Muscle of back (tissue), 13 donors: Measurements from ENCODE around the gene BEND6. TPM values are rescaled to one million over a fixed set of nuclear protein-coding genes. Genes with fewer than 3 reads are reported as not detected.
A peak's percentile ranks its signal among the peaks of the same experiment; 100 is the strongest.

Experiments
- DNase-seq, 3 donors: peaks; one replicate each; pipeline versions ENCODE4 v3.0.0 to v3.0.0-alpha.2; 2013
- long read RNA-seq, 9 donors: transcript quantifications; one replicate each; lab custom pipeline, GENCODE V29; 2026
- polyA plus RNA-seq, 10 donors: library from polyadenylated mRNA; unstranded; fragments of 120-200 nt; gene quantifications; one replicate each; pipeline ENCODE4 v1.2.1, GENCODE V29; 2013; ENCODE audit not compliant: insufficient read length in 10 of 10

BEND6 gene, protein sequence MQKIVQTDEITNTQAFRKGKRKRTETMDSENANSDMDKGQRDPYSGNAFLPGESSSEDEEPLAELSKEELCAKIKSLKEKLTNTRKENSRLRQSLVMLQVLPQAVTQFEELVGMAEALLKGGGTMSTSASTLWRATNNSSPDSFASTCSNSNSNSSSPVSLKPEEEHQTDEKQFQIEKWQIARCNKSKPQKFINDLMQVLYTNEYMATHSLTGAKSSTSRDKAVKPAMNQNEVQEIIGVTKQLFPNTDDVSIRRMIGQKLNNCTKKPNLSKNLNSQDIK
- polyA plus RNA-seq: 1 to 10 TPM in 3 of 10 donors, under 1 TPM in 7; 0.43 to 1.8 (median 0.64) TPM
- long read RNA-seq, donor 1: 0 reads
- long read RNA-seq, donor 2: 0 reads
- long read RNA-seq, donor 3: 0 reads
- long read RNA-seq, donor 4: 0 reads
- long read RNA-seq, donor 5: 0 reads
- long read RNA-seq, donor 6: 0 reads
- long read RNA-seq, donor 7: 0 reads
- long read RNA-seq, donor 8: 0 reads
- long read RNA-seq, donor 9: 0 reads

DNA sequence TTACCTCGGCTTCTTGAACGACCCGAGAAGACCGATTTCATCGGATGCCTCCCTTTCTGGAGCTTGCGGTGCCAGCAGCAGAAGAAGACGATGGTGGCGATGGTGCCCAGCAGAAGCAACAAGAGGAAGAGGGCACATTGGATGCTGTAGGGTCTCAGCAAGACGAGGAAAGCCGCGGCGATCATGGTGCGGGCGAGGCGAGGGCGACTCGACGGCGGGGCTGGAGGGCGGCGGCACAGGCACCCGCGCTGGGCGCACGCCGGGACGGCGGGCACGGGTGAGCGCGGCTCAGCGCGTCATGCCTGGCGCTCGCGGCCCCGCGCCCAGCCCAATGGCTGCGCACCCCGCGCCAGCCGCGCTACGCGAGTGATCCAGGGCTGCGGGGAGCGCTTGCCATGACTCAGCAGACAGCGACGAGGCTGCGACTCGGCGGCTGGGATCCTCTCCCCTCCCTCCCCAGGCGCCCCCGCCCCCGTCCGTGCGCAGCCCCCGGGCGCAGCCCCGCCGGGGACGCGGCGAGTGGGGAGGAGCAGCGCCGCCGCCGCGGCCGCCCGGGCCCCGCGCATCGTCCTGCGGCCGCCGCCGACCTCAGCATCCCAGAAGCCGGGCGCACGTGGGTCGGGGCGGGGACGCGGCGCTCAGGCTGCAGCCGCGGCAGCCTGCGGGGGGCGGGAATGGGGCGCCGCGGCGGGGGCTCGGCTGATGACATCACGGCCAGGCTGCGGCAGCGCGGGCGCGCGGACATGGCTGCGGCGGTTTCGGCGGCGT, at the start of gene BEND6:
BEND6 (plus strand) TSS at position 705 of the 768 bp plus-strand sequence. CDS start 26,704 bp downstream, outside the sequence.
- peak; percentile 55 to 81 (median 68) for DNase-seq

DNA sequence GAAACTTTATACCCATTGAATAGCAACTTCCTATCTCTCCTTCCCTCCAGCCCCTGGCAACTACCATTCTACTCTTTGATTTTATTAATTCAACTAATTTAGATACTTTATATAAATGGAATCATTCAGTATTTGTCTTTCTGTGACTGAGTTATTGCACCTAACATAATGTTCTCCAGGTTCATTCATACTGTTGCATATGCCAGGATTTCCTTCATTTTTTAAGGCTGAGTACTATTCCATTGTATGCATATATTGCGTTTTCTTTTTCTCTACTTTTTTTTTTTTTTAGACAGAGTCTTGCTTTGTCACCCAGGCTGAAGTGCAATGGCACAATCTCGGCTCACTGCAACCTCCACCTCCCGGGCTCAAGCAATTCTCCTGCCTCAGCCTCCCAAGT, 49.5 kb upstream of the BEND6 start:
- DNase-seq: no peak

DNA sequence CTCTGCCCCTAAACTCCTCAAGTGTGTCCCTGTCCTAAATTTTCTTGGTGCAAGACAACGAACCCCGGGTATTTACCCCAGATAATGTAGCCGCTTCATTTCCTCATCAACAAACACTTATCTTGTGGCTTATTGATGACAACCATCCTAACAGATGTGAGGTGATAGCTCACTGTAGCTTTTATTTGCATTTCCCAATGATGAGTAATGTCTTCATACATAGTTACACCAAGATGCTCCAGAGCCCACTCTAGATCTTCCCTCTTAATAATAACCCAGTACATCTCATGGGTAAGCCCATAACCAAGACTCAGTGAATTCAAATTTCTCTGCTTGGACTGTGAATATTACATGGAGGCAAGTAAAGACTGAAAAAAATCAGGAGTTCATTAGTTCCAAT, 48.2 kb upstream of the BEND6 start:
- DNase-seq: no peak

DNA sequence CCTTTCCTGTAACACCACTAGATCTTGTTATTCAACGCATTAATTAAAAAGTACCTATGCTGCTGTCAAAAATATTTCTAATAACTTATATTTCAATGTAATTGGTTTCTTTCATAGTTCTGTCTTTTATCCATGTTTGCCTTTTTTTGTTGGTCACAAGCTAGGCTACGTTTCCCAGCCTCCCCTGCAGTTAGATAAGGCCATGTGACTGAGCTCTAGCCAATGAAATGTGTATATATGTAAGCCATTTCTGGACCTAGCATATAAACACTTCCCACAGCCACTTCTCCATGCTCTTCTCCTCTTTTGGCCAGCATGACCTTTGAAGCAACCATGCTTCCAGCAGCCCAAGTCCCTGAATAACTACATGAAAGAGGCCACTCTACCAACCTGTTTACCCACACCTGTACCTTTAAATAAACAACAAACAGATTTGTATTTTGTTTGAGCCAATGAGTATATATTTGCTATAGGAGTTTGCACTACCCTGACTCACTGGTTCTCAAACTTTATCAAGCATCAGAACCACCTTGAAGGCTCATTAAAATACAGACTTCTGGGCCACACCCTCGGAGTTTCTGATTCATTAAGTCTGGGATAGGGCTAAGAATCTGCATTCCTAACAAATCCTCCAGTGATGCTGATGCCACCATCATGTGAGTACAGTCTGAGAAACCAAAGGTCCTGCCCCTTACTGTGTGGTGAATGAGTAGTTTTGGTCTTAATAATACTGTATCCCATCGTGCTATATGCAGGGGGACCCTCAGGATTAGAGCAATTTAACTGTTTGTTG, 45.6 kb upstream of the BEND6 start:
- no peak for DNase-seq

DNA sequence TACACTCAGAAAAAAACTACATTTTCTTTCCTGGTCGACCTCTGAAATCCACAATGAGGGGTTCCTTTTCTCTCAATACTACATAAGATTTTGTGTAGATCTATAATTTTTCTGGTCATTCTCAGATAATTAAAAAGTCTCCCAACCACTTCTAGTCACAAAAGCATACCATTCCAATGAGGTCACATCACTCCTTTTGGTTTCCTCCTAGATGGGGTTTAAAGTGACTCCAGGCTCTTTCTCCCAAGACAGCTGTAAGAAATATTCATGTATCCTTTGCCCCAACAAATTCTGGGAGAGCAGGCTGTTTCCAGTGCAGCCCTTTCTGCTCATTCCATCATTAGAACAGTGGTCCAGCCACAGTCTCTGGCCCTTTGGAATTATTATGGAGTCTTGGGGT, 43.1 kb upstream of the BEND6 start:
- peak in 1 of 3 donors; percentile 70 for DNase-seq

DNA sequence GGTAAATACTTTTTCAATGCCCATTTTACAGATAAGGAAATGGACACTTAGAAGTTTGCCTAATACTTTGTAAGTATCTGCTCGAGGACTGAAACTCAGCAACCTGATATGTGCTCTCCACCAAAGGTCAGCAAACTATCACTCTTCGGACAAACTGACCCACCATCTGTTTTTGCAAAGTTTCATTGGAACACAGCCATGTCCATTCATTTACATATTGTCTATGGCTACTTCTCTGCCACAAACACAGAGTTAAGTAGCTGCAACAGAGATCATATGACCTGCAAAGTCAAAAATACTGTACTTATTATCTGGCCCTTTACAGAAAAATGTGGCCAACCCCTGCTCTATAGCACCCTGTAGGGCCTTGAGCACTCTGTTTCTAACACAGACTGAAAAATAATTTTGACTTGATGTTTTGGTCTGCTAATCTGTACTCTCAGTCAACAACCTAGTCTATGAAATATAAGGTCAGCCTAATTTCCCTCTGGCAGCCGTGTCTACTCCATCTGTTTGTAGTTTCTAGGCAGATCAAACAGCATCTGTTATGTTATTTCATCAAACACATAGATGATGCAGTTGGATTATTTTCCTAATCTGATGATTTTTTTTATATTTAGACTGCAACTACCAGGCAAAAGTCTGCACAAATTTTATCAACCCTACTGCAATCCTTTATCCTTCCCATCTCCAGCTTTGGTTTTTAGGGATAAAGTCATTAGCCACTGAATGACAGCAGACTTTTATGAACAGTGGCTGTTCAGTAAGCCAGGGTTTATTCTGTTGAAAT, 41.4 kb upstream of the BEND6 start:
- no peak for DNase-seq

DNA sequence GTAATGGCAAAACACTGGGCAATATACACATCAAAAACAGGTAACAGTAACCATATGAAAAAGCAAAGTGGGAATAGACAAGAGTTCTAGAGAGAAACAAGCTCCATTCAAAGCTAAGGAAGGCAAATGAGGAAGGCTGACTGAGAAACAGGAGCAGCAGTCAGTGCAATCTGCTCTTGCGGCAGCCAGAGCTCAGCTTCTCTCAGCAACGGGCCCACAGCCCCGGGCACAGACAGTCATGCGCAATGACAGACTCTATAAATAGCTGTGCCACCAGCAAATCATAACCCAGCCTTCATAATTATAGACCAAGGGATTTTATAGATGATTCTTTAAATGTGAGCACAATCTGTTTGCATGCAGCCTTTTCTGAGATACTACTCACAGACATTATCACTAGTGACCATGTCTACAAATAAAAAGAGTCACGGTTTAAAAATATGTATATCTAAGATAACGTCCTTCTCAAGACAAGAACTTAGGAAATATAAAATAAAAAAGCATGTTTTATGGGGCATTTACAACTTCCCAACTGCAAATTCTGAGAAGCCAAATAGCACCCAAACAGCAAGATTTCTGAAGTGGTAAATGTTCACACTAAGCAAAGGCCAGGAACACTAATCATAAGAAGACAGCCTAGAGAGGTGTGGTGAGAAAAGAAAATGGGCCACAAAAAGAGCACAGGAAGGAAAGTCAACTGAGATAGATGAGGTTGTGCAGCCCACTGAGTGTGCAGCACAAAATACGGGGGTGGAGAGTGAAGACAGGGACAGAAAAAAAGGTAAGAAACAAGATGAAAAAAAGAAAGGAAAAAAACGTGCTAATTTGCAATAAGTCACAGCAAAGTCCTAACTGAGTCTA, 39.9 kb upstream of the BEND6 start:
- DNase-seq: no peak

DNA sequence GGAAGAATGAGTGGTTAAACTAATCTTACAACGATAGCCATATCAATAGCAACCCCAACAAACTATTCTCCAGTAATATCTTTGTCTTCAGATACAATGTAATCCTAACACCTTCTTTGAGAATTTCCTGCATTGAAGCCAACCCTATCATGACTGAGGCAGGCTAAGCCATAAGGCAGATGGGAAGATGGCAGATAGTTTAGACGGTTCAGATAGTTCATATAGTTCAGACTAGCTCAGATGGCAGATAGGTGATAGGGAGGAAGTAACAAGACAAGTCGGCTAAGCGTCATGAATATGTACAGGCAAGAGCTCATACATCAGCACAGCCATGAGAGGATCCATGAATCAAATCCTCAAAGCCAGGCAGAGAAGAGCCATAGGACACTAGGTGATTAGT, 39.1 kb upstream of the BEND6 start:
- no peak for DNase-seq

DNA sequence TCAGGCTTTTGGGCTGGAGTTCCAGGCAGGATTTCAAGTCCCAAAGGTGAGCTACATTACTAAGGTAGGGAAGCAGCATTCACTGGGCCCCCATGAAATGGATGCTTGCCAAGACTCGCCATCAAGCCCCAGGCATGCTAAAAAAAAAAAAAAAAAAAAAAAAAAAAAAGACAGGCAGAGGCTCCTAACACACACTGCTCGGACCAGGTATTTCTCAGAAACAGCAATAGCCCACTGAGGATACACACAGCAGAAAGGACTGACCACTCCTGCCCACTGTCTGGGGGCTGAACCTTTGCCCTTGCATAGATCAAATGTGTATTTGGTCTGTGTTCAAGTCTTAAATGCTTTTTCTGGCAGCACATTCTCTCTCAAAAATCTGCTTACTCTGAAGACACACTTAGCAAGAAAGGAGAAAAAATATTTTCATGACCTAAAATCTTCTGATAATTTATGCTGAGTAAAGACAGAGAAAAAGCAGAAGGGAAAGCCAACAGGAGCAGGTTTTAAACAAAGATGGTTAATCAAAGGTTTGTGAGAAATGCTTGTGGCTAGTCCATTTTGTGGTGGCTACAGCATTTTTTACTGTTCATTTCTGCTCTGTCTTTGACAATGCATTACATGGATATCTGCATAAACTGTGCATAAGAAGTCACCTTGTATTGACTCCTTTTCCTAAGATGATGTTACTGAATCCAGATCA, 37.9 kb upstream of the BEND6 start:
- DNase-seq: no peak

DNA sequence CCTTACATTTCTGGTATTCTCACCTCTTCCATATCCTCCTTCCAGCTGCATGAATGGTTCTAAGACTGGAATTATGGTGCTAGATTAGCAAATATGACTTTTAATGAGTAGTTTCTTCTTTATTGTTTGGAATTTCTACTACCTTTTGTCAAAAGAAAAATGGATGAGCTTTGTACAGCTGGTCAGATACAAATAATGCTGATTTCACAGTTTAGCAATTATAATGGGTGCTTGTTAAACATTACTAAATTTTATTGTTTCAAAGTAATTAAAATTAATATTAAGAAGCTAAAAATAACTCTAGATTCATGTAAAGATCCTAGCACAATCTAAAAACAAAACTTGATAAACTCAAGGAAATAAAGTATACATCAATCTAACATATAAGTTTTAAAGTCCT, 32.3 kb upstream of the BEND6 start:
- no peak for DNase-seq

DNA sequence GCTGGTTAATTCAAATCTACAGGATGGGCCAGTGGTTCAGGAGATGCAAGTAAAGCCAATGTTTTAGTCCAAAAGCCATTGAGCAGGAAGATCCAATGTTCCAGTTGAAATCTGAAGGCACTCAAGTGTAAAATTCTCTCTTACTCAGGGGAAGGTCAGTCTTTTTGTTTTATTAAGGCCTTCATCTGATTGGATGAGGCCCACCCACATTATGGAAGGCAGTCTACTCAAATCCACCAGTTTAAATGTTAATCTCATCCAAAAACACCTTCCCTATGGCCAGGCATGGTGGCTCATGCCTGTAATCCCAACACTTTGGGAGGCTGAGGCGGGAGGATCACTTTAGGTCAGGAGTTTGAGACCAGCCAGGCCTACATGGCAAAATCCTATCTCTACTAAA, 31.3 kb upstream of the BEND6 start:
- no peak for DNase-seq

DNA sequence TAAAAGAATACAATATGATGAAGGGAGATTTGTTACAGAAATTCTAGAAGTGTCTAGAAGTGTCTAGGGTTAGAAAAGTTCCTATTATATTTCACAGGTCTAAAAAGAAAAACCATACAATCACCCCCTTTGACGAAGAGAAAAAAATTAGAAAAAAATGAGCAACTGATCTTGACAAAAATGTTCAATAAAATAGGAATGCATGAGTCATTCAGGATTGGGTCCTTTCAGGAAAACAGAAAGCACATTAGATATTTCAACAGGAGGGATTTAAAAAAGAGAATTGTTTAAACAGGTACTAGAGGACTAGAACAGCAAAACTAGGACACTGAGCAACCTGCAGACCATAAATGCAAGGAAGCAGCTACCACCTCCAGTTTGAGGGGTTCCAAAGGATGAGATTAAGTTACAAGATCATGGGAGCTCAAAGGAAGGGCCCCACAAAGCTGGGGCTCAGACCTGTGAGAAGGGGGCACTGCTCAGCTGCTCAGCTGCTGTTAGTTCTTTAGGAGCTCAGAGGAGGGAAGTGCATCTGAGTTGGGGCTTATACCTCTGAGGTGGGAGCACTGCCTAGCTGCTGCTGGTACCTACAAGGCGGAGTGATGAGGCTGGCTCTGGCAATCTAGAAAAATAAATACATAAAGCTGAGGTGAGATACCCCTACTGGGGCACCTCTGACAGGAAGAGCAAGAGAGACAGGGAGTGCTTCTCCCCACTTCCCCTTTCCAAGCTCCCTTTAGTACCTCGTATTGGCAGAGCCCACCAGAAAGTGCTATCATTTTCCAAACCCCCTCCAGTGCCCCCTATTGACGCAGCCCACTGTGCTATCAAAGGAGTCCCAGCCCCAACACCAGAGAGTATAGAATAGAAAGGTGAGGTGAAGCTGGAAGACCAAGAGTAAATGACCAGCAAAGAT, 27.1 kb upstream of the BEND6 start:
- no peak for DNase-seq

DNA sequence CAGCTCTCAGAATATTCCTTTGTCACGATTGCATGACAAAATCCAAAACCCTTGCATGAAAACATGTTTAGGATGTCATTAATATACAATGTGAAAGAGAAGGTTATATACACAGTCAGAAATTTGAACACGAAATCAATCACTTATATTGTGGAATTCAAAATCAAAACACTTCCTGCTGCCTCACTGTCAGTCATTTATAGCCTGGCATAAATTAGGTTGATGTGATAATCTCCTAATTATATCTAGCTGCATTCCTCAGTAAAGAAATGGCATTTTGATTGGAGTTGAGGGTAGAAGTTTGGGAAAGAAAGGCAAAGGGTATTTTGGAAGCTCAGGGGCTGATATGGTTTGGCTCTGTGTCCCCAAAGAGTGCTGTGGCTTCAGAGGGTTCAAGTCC, 24.1 kb upstream of the BEND6 start:
- no peak for DNase-seq

DNA sequence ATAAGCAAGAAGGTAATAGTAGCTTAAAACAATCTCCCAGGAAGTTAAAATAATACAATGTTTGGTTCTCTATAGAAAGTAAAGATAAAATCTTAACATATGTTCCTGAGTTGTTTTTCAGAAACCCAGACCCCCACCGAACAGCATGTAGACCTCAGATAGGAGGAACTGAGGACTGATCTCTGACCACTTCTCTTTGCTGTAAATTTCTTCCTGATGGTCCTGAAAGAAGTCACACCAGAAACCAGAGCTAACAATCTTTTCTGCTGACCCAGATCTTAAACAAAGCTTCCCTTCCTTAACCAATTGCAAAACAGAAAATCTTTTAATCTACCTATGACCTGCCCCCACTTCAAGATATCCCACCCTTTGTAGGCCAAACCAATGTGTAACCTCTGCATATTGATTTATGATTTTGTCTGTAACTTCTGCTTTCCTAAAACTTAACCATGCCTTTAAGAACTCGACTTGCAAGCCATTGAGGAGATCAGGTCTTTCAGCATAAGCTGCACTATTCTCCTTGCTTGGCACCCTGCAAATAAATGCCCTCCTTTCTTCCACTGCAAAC, 21.9 kb upstream of the BEND6 start:
- DNase-seq: no peak

DNA sequence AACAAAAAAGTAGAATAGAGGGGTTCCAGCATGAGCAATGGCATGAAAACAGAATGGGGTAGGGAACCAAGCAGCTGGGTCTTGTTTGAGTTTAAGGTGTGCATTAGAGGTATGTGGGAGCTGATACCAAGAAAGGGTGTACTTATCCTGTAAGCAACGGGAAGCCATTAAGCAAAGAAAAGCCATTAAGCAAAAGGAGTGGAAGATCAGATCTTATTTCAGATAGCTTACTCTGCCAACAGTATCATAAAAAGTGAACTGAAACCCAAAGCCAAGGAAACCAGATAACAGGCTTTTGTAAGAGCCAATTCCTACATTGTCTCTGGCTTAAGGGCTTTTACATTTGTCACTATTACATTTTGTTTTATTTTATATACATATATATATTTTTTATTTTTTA, 21.3 kb upstream of the BEND6 start:
- no peak for DNase-seq

DNA sequence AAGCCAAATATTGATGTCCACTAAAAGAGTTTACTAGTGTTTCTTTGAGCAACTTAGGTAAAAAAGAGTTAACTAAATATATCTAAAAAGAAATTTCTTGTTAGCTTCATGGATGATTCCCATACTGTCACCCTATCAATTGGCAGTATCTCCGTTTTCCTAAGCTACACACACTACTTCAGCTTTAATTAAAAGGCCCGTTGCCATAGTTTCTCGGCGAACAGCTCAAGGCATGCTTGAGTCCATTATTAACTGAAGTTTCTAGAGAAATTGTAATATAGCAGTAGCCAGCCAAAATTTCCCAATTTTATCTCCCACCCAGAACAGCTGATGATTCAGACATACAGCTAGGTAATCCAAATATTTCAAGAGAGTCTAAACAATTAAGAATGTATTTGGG, 20.0 kb upstream of the BEND6 start:
- no peak for DNase-seq

DNA sequence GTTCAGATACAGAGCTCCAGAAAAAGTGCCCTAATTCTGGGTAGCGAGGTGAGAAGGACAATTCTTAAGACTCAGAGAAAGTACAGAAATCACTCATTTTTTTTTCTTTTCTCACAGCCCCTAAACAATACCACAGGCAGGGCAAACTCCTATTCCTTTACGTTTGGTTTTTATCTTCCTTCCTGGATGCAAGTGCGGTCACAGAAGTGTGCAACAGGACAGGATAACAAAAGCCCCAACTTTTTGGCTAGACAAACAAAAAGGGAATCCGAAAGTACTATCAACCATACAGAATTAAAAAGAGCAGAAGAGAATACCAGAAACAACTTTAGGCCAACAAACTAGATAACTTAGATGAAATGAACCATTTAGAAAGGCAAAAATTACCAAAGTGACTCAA, 18.4 kb upstream of the BEND6 start:
- DNase-seq: no peak

DNA sequence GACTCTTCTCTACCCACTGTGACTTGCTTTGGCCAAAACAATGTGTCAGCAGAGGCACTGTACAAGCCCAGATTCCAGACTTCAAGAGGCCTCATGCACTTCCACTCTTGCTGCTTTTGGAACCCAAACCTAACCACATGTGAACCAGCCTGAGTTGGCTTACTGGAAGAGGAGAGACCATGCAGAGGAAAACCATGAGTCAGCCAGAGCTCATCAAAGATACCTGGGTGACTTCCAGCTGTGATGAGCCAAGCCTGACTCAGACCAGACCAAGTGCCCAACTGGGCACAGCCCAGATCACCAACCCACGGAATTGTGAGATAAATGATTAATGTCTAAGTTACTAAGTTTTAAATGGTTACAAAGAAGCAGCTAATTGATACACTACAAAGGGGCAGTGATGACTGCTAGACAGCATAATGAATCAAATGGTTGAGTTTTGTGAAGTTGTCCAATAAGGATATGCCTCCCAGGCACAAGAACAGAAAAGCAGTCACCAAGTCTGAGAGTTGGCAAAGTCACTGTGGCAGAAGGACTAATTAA, 16.2 kb upstream of the BEND6 start:
- DNase-seq: peak in 1 of 3 donors; percentile 95
